HG03469 (cell line): ENCODE data around the gene ZNF410.
"Not testable (repeated sequence)": the region's sequence is repeated elsewhere in the genome, so short reads cannot be mapped to it uniquely, and the experiment has no call there.

ENCODE experiments used
- ATAC-seq: cut with Tn5 transposase; IDR thresholded peaks from one replicate; pipeline ENCODE4 v1.9.1; 2021; ENCODE audit warnings: mild to moderate bottlenecking, moderate library complexity, moderate number of reproducible peaks; ENCODE audit not compliant: unreplicated experiment

The ZNF410 gene

GRCh38 chr14:73884438-73885190, 2.0 kb upstream of the ZNF410 start:
- ATAC-seq, result no peak

GRCh38 chr14:73887318-73887616, 608 bp downstream of the ZNF410 start:
- no peak for ATAC-seq

GRCh38 chr14:73887694-73888459, 1.2 kb downstream of the ZNF410 start:
- ATAC-seq, result no peak

- ATAC-seq, result no peak
Observed at GRCh38 chr14:73888460-73888725, 1.7 kb downstream of the ZNF410 start.

GRCh38 chr14:73888971-73889370, 2.3 kb downstream of the ZNF410 start:
- no peak for ATAC-seq

- no peak for ATAC-seq
Observed at GRCh38 chr14:73889376-73889775, 2.7 kb downstream of the ZNF410 start.

GRCh38 chr14:73894180-73894687, 7.6 kb downstream of the ZNF410 start:
- ATAC-seq, result not testable (repeated sequence)

- ATAC-seq, result no peak
Observed at GRCh38 chr14:73895939-73896338, 9.3 kb downstream of the ZNF410 start.

- no peak for ATAC-seq
Observed at GRCh38 chr14:73896521-73896920, 9.9 kb downstream of the ZNF410 start.

- ATAC-seq, result no peak
Observed at GRCh38 chr14:73903028-73903427, 16.4 kb downstream of the ZNF410 start.

- no peak for ATAC-seq
Observed at GRCh38 chr14:73909681-73910080, 23.0 kb downstream of the ZNF410 start.

- ATAC-seq, result no peak
Observed at GRCh38 chr14:73913256-73913655, 26.6 kb downstream of the ZNF410 start.

- ATAC-seq, result no peak
Observed at GRCh38 chr14:73916324-73916723, 29.7 kb downstream of the ZNF410 start.

GRCh38 chr14:73919457-73919856, 32.8 kb downstream of the ZNF410 start:
- ATAC-seq, result not testable (repeated sequence)

- ATAC-seq, result no peak
Observed at GRCh38 chr14:73924337-73924736, 37.7 kb downstream of the ZNF410 start.

- ATAC-seq, result no peak
Observed at GRCh38 chr14:73935666-73936065, 49.0 kb downstream of the ZNF410 start.

GRCh38 chr14:73936548-73936947, 49.9 kb downstream of the ZNF410 start:
- no peak for ATAC-seq

GRCh38 chr14:73937012-73937411, 50.4 kb downstream of the ZNF410 start:
- no peak for ATAC-seq

GRCh38 chr14:73942180-73942579, 55.5 kb downstream of the ZNF410 start:
- ATAC-seq, result no peak

- ATAC-seq, result no peak
Observed at GRCh38 chr14:73943083-73943482, 56.4 kb downstream of the ZNF410 start.

- no peak for ATAC-seq
Observed at GRCh38 chr14:73944432-73945158, 57.9 kb downstream of the ZNF410 start.

GRCh38 chr14:73945159-73945670, 58.6 kb downstream of the ZNF410 start:
- no peak for ATAC-seq
